ENCODE results near the gene SRRM3. TPM values are rescaled to one million over a fixed set of nuclear protein-coding genes. Genes with fewer than 3 reads are reported as not detected.
A peak's percentile ranks its signal among the peaks of the same experiment; 100 is the strongest.

SRRM3 gene
- total RNA-seq, 1 experiment from 2014 or later, result 0.74 TPM

DNA sequence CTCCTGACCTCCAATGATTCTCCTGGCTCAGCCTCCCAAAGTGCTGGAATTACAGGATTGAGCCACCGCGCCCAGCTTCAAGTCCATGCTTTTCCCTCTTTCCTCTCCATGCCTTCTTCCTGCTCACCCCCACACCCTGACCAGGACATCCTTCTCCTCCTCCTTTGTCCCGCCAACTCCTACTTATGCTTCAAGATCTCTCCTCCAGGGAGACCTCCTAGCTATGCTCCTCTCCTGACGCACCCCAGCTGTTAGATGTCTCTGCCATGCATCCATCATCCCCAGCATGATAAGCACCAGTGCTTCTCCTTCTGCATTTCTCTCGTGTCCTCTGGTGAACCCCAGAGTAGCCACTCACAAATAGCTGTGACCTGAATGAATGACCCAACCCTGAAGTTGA, 21.1 kb downstream of the SRRM3 start:
- Histone ChIP-seq H3K9me2 (ENCODE audit: insufficient read depth) (no peaks in the 10 kb centered on the region), H3K27ac (no peak overlapping the region), H3F3A (ENCODE audit: insufficient read depth, low read depth) (peaks cover 7% of the 10 kb centered on the region; the same call in 1 of the 2 replicates), H4K20me1 (ENCODE audit: insufficient read depth) (no peaks in the 10 kb centered on the region), H3K79me2 (ENCODE audit: low read depth) (no peaks in the 10 kb centered on the region), H3K9me3 (ENCODE audit: insufficient read depth, low read depth) (no peaks in the 10 kb centered on the region), H2AFZ (no peak overlapping the region), H3K36me3 (ENCODE audit: low read depth) (no peaks in the 10 kb centered on the region), H3K4me1 (replicated peaks; ENCODE audit: insufficient read depth) (peaks cover 8% of the 10 kb centered on the region), H3K4me2 (peak overlapping the region; percentile 11; the same call in 1 of the 2 replicates), H3K27me3 (ENCODE audit: insufficient read depth, low read depth) (peaks cover 36% of the 10 kb centered on the region), H3K4me3 (no peak overlapping the region)
- intact Hi-C loops (cut with micrococcal nuclease; ENCODE audit: unreplicated experiment), result no loop called here
- TF ChIP-seq, protein P1, sequence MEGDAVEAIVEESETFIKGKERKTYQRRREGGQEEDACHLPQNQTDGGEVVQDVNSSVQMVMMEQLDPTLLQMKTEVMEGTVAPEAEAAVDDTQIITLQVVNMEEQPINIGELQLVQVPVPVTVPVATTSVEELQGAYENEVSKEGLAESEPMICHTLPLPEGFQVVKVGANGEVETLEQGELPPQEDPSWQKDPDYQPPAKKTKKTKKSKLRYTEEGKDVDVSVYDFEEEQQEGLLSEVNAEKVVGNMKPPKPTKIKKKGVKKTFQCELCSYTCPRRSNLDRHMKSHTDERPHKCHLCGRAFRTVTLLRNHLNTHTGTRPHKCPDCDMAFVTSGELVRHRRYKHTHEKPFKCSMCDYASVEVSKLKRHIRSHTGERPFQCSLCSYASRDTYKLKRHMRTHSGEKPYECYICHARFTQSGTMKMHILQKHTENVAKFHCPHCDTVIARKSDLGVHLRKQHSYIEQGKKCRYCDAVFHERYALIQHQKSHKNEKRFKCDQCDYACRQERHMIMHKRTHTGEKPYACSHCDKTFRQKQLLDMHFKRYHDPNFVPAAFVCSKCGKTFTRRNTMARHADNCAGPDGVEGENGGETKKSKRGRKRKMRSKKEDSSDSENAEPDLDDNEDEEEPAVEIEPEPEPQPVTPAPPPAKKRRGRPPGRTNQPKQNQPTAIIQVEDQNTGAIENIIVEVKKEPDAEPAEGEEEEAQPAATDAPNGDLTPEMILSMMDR (conservative IDR thresholded peaks at IDR 0.05), result no peak
- no peak for TF ChIP-seq EZH2 (IDR thresholded peaks at IDR 0.05; ENCODE audit: low read depth)
- ChIA-PET CTCF (no interaction called here), POLR2A (ENCODE audit: unreplicated experiment) (no interaction called here)
- no peak for DNase-seq
- BruUV-seq (replicated peaks), result no TSS peak

DNA sequence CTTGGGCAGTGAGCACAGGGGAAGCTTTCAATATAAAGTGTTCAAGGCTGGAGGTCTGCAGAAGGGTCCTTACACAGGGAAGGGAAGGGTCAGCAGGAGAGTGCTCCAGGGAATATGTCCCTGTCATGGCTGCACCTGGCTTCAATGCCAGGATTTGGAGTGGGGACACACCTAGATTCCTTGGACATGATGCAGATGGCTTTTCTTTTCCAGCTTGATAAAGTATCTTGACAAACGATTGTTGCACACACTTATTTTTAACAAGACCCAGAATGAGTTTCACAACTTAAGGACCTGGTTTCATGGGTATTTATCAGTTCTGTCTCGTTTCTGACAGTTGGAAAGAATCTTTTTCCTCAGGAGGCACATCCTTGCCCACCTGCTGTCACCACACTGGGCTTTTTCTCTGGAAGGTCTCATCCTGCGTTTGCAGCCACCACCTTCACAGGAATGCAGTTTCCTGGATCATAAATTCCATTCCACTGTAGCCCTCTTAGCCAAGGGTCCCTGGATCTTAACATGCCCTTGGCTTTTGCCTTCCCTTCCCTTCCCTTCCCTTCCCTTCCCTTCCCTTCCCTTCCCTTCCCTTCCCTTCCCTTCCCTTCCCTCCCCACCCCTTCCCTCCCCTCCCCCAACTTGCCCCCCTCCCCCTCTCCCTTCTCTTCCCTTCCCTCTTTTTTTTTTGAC, 21.7 kb downstream of the SRRM3 start:
- H3K4me3 ChIP-seq, result no peak overlapping the region
- H3K27ac ChIP-seq, result no peak overlapping the region
- no peaks in the 10 kb centered on the region for H4K20me1 ChIP-seq (ENCODE audit: insufficient read depth)
- H2AFZ ChIP-seq, result no peak overlapping the region
- peaks cover 8% of the 10 kb centered on the region for H3K4me1 ChIP-seq (replicated peaks; ENCODE audit: insufficient read depth)
- H3K4me2 ChIP-seq, result peak overlapping the region; percentile 11; the same call in 1 of the 2 replicates
- TF ChIP-seq, protein P1 (conservative IDR thresholded peaks at IDR 0.05), result no peak
- TF ChIP-seq EZH2 (IDR thresholded peaks at IDR 0.05; ENCODE audit: low read depth), result no peak
- ChIA-PET CTCF (no interaction called here), POLR2A (ENCODE audit: unreplicated experiment) (no interaction called here)
- intact Hi-C loops (cut with micrococcal nuclease; ENCODE audit: unreplicated experiment), result no loop called here
- H3K9me3 ChIP-seq (ENCODE audit: insufficient read depth, low read depth), result no peaks in the 10 kb centered on the region
- no peaks in the 10 kb centered on the region for H3K79me2 ChIP-seq (ENCODE audit: low read depth)
- H3F3A ChIP-seq (ENCODE audit: insufficient read depth, low read depth), result peaks cover 7% of the 10 kb centered on the region; the same call in 1 of the 2 replicates
- H3K36me3 ChIP-seq (ENCODE audit: low read depth), result no peaks in the 10 kb centered on the region
- no TSS peak for BruUV-seq (replicated peaks)
- peaks cover 36% of the 10 kb centered on the region for H3K27me3 ChIP-seq (ENCODE audit: insufficient read depth, low read depth)
- no peaks in the 10 kb centered on the region for H3K9me2 ChIP-seq (ENCODE audit: insufficient read depth)
- DNase-seq, result peak; percentile 33 to 54

DNA sequence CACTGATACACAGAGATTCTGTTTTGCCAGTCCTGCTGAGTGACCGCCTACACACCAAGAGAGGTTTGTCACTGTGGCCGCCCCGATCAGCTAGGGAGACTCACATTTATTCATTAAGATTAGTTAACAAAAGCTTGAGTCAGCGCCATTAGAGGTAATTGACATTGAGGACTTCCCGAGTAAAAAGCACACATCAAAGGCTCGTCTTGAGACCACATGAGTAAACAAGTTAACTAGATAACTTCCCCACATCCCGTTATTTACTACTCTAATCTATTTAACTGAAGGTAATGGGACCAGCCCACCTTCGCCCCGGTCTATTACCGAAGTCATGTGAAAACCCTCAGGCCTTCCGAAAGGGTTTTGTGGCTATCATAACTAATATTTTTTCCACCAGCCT, 23.0 kb downstream of the SRRM3 start:
- intact Hi-C loops (cut with micrococcal nuclease; ENCODE audit: unreplicated experiment), result no loop called here
- Histone ChIP-seq H4K20me1 (ENCODE audit: insufficient read depth) (no peaks in the 10 kb centered on the region), H3K79me2 (ENCODE audit: low read depth) (no peaks in the 10 kb centered on the region), H3K9me2 (ENCODE audit: insufficient read depth) (no peaks in the 10 kb centered on the region), H3K4me1 (replicated peaks; ENCODE audit: insufficient read depth) (peaks cover 8% of the 10 kb centered on the region), H3K27ac (no peak overlapping the region), H3F3A (ENCODE audit: insufficient read depth, low read depth) (peaks cover 7% of the 10 kb centered on the region; the same call in 1 of the 2 replicates), H3K9me3 (ENCODE audit: insufficient read depth, low read depth) (no peaks in the 10 kb centered on the region), H2AFZ (no peak overlapping the region), H3K4me3 (no peak overlapping the region), H3K36me3 (ENCODE audit: low read depth) (no peaks in the 10 kb centered on the region), H3K4me2 (no peak overlapping the region), H3K27me3 (ENCODE audit: insufficient read depth, low read depth) (peaks cover 38% of the 10 kb centered on the region)
- ChIA-PET POLR2A (ENCODE audit: unreplicated experiment) (no interaction called here), CTCF (no interaction called here)
- TF ChIP-seq, protein P1 (conservative IDR thresholded peaks at IDR 0.05), result no peak
- no peak for TF ChIP-seq EZH2 (IDR thresholded peaks at IDR 0.05; ENCODE audit: low read depth)
- no TSS peak for BruUV-seq (replicated peaks)
- DNase-seq, result no peak

All from PC-9 (cell line).